Stimulated activated CD8-positive, alpha-beta memory T cell treated with anti-CD3 and anti-CD28 coated beads, Interleukin-7, amount 100 ng/mL, for 24 hours (primary cell): Measurements from ENCODE around the gene SAT2.

Experiments used
- DNase-seq: peaks from one replicate; pipeline ENCODE4 v3.0.0-alpha.2; 2020; ENCODE audit warnings: low read depth

The SAT2 gene

DNA sequence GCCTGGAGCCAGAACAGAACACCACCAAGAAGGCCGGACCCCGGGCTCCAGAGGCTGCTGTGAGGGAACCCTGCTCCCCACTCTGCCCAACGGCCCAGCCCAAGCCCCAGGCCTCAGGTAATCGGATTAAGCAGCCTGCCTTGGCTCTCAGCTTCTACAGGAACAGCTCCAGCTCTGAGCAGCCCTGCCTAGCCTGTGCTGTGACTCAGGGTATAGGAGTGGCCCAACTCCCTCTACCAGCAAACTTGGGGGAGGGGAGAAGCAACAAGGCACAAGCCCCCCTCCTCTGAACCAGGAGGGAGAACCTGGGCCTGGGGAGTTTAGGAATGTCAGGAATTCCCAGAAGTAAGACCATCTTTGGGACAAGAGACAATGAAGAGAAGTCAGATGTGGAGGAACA lies 36.9 kb downstream of the SAT2 start:
- no peak for DNase-seq

GRCh38 chr17:7589891-7590691 lies 37.5 kb downstream of the SAT2 start, which contains the start of gene SOX15:
Gene SOX15, minus strand, starts transcription at chr17:7590094. Its CDS starts 418 bp downstream, at chr17:7589676.
- no peak for DNase-seq

- DNase-seq: no peak
Measured at GRCh38 chr17:7589204-7589868, 38.3 kb downstream of the SAT2 start.

DNA sequence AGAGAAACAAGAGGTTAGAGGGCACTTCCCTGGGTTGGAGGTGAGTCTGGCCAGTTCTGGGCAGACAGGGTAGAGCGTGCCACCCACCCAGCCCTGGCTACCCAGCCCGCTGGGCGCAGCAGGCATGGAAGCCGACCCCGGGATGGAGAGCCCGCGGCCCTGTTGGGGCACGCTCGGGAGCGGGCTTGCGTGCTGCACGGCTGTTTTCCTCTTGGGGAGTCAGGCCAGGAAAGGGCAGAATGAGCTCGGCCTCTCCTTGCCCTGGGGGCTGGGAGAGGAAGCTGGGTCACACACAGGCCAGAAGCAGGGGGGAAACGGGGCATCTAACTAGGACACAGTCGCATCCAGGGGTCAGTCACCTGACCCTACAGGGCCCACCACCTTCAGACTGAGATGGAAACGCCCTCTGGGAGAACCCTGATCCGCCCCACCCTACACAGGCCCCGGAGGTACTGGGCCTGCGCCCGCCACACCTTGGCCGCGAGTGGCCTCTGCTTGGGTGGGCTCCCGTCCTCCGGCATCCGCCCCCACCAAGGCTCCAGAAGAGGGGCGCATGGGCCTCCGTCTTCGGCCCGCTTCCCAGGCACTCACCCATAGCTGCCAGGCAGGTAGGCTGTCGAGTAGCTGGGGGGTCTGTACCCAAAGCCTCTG lies 38.9 kb downstream of the SAT2 start:
- DNase-seq: no peak

- no peak for DNase-seq
Measured at GRCh38 chr17:7587420-7588151, 40.0 kb downstream of the SAT2 start.

DNA sequence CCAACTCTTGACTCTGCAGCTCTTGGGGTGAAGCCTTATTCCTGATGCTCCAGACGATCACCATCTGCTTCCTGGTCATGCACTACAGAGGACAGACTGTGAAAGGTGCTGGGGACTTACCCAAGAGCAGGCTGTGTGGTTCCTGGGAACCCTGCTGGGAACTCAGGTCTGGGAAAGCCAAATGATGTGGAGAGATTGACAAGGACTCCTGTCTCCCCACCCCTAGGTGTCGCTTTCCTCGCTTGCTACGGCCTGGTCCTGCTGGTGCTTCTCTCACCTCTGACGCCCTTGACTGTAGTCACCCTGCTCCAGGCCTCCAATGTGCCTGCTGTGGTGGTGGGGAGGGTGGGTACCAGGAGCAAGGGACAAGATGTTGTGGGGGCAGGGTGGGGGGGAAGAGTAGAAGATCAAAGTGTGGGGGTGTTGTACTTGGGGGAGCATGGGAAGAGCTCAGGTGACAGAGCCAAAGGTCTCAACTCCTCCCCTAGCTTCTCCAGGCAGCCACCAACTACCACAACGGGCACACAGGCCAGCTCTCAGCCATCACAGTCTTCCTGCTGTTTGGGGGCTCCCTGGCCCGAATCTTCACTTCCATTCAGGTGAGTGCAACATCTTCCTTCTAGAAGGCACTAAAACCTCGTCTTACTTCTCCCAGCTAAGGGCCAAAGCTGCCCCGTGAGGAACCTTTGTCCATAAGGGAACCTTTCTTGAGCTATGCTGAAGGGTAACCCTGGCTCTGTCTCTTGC lies 40.8 kb downstream of the SAT2 start:
- no peak for DNase-seq

DNA sequence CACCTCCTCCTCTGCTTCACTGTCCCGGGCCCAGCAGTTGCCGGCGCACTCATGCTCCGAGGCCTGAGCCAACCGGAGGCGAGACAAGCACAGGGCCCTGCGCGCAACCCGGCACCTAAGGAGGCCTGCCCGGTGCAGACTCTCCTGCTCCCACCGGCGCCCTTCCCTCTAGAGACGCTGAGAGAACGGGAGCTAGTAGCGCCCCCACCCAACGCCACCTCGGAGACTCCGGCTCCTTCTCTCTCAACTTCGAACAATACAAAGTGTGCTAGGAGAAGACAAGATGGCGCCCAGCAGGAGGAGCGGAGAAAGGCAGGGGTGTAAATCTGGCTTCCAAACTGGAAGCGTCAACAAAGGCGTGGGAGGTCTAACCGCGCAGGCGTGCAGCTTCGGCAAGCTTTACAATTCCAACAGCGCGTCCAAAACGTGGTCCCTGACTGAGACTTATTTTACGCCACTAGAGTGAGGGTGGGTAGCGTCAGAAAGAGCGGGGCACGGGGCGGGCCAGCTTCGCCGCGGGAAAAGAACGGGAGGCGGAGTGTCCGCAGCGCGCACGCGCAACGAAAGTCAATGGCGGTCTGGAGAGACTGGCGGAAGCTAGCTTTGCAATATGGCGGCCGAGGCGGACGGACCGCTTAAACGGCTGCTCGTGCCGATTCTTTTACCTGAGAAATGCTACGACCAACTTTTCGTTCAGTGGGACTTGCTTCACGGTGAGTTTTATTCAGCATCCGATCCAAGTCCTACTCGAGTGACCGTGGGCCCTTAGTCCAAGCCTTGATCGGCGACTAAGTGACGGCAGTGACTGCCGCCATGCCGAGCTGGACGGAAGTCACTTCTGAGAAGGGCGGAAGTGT lies 44.1 kb downstream of the SAT2 start, which contains the start of gene MPDU1:
TSS of gene MPDU1 (plus strand) at position 600 of the 857 bp plus-strand sequence. CDS start at position 611, 11 bp downstream.
- DNase-seq: peak; percentile 84

DNA sequence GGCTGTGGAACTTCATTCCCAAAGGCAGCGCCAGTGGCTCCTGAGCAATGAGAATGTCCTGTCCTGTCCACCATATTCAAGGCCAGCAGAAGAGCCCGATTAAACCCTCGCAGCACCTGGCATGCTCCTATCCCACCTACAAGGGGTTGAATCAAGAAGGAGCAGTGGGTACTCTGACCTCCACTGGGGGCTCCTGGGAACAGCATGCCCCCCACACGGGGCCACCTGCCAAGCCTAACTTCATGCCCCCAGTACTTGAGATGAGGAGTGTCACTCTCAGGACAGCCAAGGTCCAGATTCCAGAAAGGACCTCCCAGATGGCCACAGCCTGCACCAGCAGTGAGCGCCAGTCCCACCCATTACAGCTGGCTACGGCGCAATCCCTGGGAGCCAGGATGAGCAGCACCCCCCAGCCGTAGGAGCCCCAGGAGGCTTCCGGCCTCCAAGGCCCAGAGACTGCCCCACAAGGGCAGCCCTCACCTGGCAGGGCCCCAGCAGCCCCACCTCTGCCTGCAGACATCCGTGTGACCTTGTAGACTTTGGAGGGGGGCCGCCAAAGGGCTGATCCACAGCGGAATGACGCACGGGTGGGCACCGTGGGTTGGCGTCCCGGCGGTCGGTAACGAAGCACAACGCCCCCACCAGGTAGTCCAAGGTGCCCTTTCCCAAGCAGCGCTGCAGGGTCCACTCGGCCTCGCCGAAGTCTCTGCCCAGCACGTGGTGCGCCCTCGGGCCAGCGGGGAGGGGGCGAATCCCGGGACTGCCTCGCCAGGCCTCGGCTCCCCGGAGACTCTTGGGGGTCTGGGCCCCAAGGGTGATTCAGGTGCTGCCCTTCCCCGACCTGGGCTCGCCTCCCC lies 45.0 kb downstream of the SAT2 start:
- no peak for DNase-seq

DNA sequence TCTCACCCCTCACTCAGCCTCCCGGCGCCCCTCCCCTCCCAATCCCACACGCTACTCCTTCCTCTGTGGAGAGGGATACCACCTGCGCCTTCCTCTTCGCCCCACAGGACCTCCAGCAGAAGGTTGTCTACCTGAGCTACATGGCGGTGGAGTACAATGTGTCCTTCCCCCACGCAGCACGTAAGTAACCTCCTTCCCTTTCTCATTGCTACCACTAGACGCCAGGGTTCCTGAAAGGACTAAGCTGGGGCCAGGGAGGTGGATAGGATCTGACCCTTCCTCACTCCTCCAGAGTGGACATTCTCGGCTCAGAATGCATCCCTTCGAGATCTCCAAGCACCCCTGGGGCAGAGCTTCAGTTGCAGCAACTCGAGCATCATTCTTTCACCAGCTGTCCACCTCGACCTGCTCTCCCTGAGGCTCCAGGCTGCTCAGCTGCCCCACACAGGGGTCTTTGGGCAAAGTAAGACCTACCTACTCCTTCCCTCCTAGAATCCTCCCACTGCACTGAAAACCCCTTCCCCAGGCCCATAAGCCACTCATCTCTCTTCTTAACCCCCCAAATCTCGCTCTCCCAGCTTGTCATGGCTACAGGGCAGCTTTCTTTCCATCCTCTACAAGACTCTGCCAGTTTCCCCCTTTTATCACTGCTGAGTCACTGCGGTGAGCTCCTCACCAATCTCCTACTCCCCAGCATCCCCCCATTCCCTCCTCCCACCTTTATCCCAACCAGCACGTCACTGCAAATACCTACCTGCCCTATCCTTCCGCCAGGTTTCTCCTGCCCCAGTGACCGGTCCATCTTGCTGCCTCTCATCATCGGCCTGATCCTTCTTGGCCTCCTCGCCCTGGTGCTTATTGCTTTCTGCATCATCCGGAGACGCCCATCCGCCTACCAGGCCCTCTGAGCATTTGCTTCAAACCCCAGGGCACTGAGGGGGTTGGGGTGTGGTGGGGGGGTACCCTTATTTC lies 46.7 kb downstream of the SAT2 start:
- no peak for DNase-seq

DNA sequence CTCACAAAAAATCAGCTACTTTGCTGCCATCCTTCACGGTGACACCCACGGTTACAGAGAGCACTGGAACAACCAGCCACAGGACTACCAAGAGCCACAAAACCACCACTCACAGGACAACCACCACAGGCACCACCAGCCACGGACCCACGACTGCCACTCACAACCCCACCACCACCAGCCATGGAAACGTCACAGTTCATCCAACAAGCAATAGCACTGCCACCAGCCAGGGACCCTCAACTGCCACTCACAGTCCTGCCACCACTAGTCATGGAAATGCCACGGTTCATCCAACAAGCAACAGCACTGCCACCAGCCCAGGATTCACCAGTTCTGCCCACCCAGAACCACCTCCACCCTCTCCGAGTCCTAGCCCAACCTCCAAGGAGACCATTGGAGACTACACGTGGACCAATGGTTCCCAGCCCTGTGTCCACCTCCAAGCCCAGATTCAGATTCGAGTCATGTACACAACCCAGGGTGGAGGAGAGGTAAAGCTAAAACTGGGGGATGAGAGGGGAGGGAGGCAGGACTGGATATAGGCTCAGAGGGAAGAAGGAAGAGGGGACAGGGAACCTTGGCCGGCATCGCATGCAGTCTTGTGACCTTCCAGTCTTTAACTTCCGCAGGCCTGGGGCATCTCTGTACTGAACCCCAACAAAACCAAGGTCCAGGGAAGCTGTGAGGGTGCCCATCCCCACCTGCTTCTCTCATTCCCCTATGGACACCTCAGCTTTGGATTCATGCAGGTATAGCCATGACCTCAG lies 47.6 kb downstream of the SAT2 start:
- no peak for DNase-seq

- DNase-seq: peak; percentile 55
Measured at GRCh38 chr17:7579001-7579833, 48.4 kb downstream of the SAT2 start, which contains the start of gene CD68. Gene CD68, plus strand, starts transcription at chr17:7579638. Its CDS starts 40 bp downstream, at chr17:7579678.

DNA sequence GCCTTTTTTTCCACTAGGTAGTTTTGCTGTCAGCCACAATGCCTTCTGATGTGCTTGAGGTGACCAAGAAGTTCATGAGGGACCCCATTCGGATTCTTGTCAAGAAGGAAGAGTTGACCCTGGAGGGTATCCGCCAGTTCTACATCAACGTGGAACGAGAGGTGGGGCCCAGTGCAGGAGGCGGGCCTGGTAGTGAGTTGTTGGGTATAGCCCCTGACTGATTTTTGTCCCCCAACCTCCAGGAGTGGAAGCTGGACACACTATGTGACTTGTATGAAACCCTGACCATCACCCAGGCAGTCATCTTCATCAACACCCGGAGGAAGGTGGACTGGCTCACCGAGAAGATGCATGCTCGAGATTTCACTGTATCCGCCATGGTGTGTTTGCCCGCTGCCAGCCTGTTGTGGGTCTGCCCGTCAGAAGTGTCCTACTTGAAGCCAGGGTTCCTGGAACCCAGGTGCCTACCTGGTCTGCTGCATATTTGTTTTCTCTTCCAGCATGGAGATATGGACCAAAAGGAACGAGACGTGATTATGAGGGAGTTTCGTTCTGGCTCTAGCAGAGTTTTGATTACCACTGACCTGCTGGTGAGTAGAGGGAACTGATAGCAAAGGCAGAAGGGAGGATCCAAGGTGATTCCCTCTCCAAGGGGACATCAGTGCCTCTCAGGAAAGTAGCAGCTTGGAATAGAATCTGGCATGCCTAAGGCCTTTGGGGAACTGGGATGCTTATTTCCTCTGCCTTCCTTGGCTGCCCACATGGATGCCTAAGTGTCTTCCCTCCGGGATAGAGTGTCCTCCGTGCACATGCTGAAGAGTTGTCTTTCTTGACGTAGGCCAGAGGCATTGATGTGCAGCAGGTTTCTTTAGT lies 50.1 kb downstream of the SAT2 start:
- DNase-seq: no peak

- no peak for DNase-seq
Measured at GRCh38 chr17:7576432-7576937, 51.1 kb downstream of the SAT2 start.
